Panc1 (cell line): Measurements from ENCODE around the gene SORCS1. TPM values are rescaled to one million over a fixed set of nuclear protein-coding genes. Genes with fewer than 3 reads are reported as not detected.

ENCODE experiments used
- ATAC-seq: fragments of 200-7000 bp; cut with Tn5 transposase; 2 replicates; pipeline ENCODE4 v1.9.1; 2020; ENCODE audit warnings: mild to moderate bottlenecking, moderate library complexity
- BruUV-seq: library from RNA; stranded (reverse); fragments of 400-500 nt; replicated peaks from 2 replicates; lab custom pipeline; 2021; lab: Mats Ljungman, UMichigan
- CTCF ChIA-PET: fragments of 300-600 bp; sonication (Branson Sonifier 250); formaldehyde crosslinking; loops from one replicate; lab custom pipeline; 2022; ENCODE audit warnings: antibody characterized with exemption; lab: Charles Lee
- POLR2A ChIA-PET: fragments of 300-600 bp; sonication (Branson Sonifier 250); formaldehyde crosslinking; loops from one replicate; lab custom pipeline; 2022; ENCODE audit warnings: antibody characterized with exemption; lab: Charles Lee
- DNase-seq: peaks from one replicate; pipeline ENCODE4 v3.0.0-alpha.2; 2010; ENCODE audit warnings: low read depth, low spot score
- H3K27ac ChIP-seq: 2 replicates; pipeline ENCODE4 v1.5.1; 2011; ENCODE audit warnings: mild to moderate bottlenecking, low read length, inconsistent platforms
- H3K27me3 ChIP-seq: fragments of 200-500 bp; sonication (Bioruptor generic); 2 replicates; pipeline ENCODE4 v1.6.0; 2014; ENCODE audit warnings: low read length, inconsistent platforms; ENCODE audit not compliant: control insufficient read depth, insufficient read depth
- H3K36me3 ChIP-seq: fragments of 200-500 bp; sonication (Bioruptor generic); 2 replicates; pipeline ENCODE4 v1.5.1; 2014; ENCODE audit warnings: inconsistent platforms, mild to moderate bottlenecking, low read length, moderate library complexity; ENCODE audit not compliant: control insufficient read depth, insufficient read depth
- H3K4me1 ChIP-seq: 2 replicates; pipeline ENCODE4 v1.5.1; 2011; ENCODE audit warnings: inconsistent platforms, mild to moderate bottlenecking, low read length, moderate library complexity; ENCODE audit not compliant: control insufficient read depth, insufficient read depth
- H3K4me3 ChIP-seq, 2 experiments: 2 replicates each; pipeline ENCODE4 v1.5.1; 2011 to 2012; ENCODE audit warnings: low read depth in 2 of 2, low read length in 2 of 2, mild to moderate bottlenecking in 2 of 2, inconsistent platforms in 1 of 2, moderate library complexity in 1 of 2
- H3K9me3 ChIP-seq: fragments of 200-500 bp; sonication (Bioruptor generic); 2 replicates; pipeline ENCODE4 v1.5.1; 2014; ENCODE audit warnings: low read depth, mild to moderate bottlenecking, inconsistent platforms, low read length, moderate library complexity; ENCODE audit not compliant: control insufficient read depth, insufficient read depth
- CTCF ChIP-seq: fragments of 450-650 bp; IDR thresholded peaks from 2 replicates; pipeline ENCODE4 v1.5.1; 2017; ENCODE audit warnings: mild to moderate bottlenecking
- POLR2AphosphoS5 ChIP-seq: IDR thresholded peaks from 2 replicates; pipeline ENCODE4 v1.6.1; 2012; ENCODE audit warnings: mild to moderate bottlenecking, low read depth, low read length, moderate library complexity
- REST ChIP-seq, 2 experiments: IDR thresholded peaks; 2 replicates each; pipeline ENCODE4 v1.6.1; 2011 to 2012; ENCODE audit warnings: low read depth in 2 of 2, control low read depth in 1 of 2, low read length in 1 of 2, mild to moderate bottlenecking in 1 of 2, moderate library complexity in 1 of 2; ENCODE audit not compliant: insufficient read depth in 1 of 2
- SIN3A ChIP-seq: IDR thresholded peaks from 2 replicates; pipeline ENCODE4 v1.6.1; 2012; ENCODE audit warnings: low read depth, mild to moderate bottlenecking, low read length, moderate library complexity, borderline replicate concordance; ENCODE audit not compliant: insufficient read depth
- TCF7L2 ChIP-seq: IDR thresholded peaks from 2 replicates; pipeline ENCODE4 v1.6.1; 2011; ENCODE audit warnings: mild to moderate bottlenecking, low read depth, low read length, inconsistent platforms
- in situ Hi-C: cut with HindIII; loops from 2 replicates; pipeline ENCODE4 v1.10.0; 2016; ENCODE audit warnings: low sequenced_read_pairs, low pct_unique_long_range_greater_than_20kb
- intact Hi-C: fragments of 100-400 bp; cut with micrococcal nuclease; formaldehyde crosslinking; loops from one replicate; pipeline ENCODE4 v1.10.0; 2022; ENCODE audit not compliant: unreplicated experiment
- total RNA-seq: library from RNA; stranded (reverse); gene quantifications from one replicate; pipeline ENCODE4 v1.2.1, GENCODE V29; 2021; ENCODE audit not compliant: unreplicated experiment

The SORCS1 gene
- total RNA-seq, 1 experiment from 2014 or later, result not detected

GRCh38 chr10:106661133-106661766 is 503.3 kb downstream of the SORCS1 start:
- H3K4me3 ChIP-seq, result no peak overlapping the region
- no peaks in the 10 kb centered on the region for H3K36me3 ChIP-seq
- no TSS peak for BruUV-seq
- no peaks in the 10 kb centered on the region for H3K27me3 ChIP-seq
- H3K27ac ChIP-seq, result no peak overlapping the region
- no peaks in the 10 kb centered on the region for H3K4me1 ChIP-seq
- TF ChIP-seq TCF7L2, result no peak
- no peak for TF ChIP-seq REST (IDR thresholded peaks at IDR 0.05; ENCODE audit: insufficient read depth in 1 of 2, low read depth in 2 of 2, low read length in 1 of 2)
- TF ChIP-seq SIN3A, result no peak
- no peak for TF ChIP-seq CTCF
- TF ChIP-seq POLR2AphosphoS5, result no peak
- in situ Hi-C loops, result no loop called here
- H3K9me3 ChIP-seq, result no peaks in the 10 kb centered on the region
- ChIA-PET CTCF (no interaction called here), POLR2A (interaction anchor here (0.7 kb wide), 1 partner anchor 167 kb away, joined by 7 read pairs; no protein-coding TSS in a partner anchor)
- no peak for ATAC-seq
- intact Hi-C loops, result no loop called here
- DNase-seq, result no peak

GRCh38 chr10:106660550-106660949 is 504.0 kb downstream of the SORCS1 start:
- Histone ChIP-seq H3K9me3 (no peaks in the 10 kb centered on the region), H3K27me3 (no peaks in the 10 kb centered on the region), H3K4me1 (no peaks in the 10 kb centered on the region), H3K4me3 (no peak overlapping the region), H3K27ac (no peak overlapping the region), H3K36me3 (no peaks in the 10 kb centered on the region)
- no TSS peak for BruUV-seq
- POLR2A ChIA-PET, result interaction anchor here (0.7 kb wide), 1 partner anchor 166 kb away, joined by 7 read pairs; no protein-coding TSS in a partner anchor
- ATAC-seq, result no peak
- DNase-seq, result no peak
- CTCF ChIA-PET, result no interaction called here
- intact Hi-C loops, result no loop called here
- in situ Hi-C loops, result no loop called here
- TF ChIP-seq POLR2AphosphoS5, result no peak
- no peak for TF ChIP-seq TCF7L2
- TF ChIP-seq CTCF, result no peak
- no peak for TF ChIP-seq REST (IDR thresholded peaks at IDR 0.05; ENCODE audit: insufficient read depth in 1 of 2, low read depth in 2 of 2, low read length in 1 of 2)
- TF ChIP-seq SIN3A, result no peak
